Suprapubic skin (tissue), 4 donors: ENCODE data around the gene PFKM. TPM values are rescaled to one million over a fixed set of nuclear protein-coding genes. Genes with fewer than 3 reads are reported as not detected.

ENCODE experiments used
- DNase-seq, 2 donors: peaks; one replicate each; pipeline ENCODE4 v3.0.0-alpha.2; 2019; ENCODE audit warnings: low spot score in 2 of 2
- H3K27ac ChIP-seq: fragments of 200-600 bp; sonication (generic); one replicate; pipeline ENCODE4 v1.5.1; 2019
- H3K27me3 ChIP-seq: fragments of 200-600 bp; sonication (generic); one replicate; pipeline ENCODE4 v1.5.1; 2019
- H3K36me3 ChIP-seq: fragments of 200-600 bp; sonication (generic); one replicate; pipeline ENCODE4 v1.5.1; 2019
- H3K4me1 ChIP-seq: fragments of 200-600 bp; sonication (generic); one replicate; pipeline ENCODE4 v1.5.1; 2019
- H3K4me3 ChIP-seq: fragments of 200-600 bp; sonication (generic); one replicate; pipeline ENCODE4 v1.5.1; 2019; ENCODE audit warnings: mild to moderate bottlenecking
- H3K9me3 ChIP-seq: fragments of 200-600 bp; sonication (generic); one replicate; pipeline ENCODE4 v1.5.1; 2019
- CTCF ChIP-seq, 2 donors: fragments of 200-600 bp in 1 of 2; fragments of 450-650 bp in 1 of 2; sonication (generic) in 1 of 2; IDR thresholded peaks; one replicate each; pipeline ENCODE4 v1.5.1; 2016 to 2019; ENCODE audit warnings: antibody characterized with exemption in 2 of 2, mild to moderate bottlenecking in 1 of 2, moderate library complexity in 1 of 2
- EP300 ChIP-seq: sonication (generic); formaldehyde crosslinking; IDR thresholded peaks from one replicate; pipeline ENCODE4 v1.6.1; 2017; ENCODE audit warnings: antibody characterized with exemption
- POLR2A ChIP-seq, 2 donors: fragments of 450-650 bp; IDR thresholded peaks; one replicate each; pipeline ENCODE4 v1.6.1; 2017; ENCODE audit warnings: antibody characterized with exemption in 2 of 2, mild to moderate bottlenecking in 2 of 2, moderate library complexity in 2 of 2
- POLR2AphosphoS5 ChIP-seq, 3 donors: sonication (generic); formaldehyde crosslinking; IDR thresholded peaks; one replicate each; pipeline ENCODE4 v1.6.1; 2017; ENCODE audit warnings: antibody characterized with exemption in 3 of 3
- WGBS: methylation state at CpG from one replicate; pipeline ENCODE4 v1.1.5; 2018; 5-methylcytosine and 5-hydroxymethylcytosine counted together
- total RNA-seq, 4 donors: library from RNA; depleted of rRNA; stranded (reverse); fragments of >200 nt; gene quantifications; one replicate each; pipeline ENCODE4 v1.1.0, GENCODE V29; 2016

The PFKM gene
- total RNA-seq, 4 donors from 2014 or later, result 20.4 to 31.2 (median 27.7) TPM

- TF ChIP-seq POLR2AphosphoS5 (IDR thresholded peaks at IDR 0.05) (no peak), CTCF (IDR thresholded peaks at IDR 0.05) (peak; percentile 57 to 88)
- H3K4me3 ChIP-seq, result no peak overlapping the region
- DNase-seq, result no peak
- H3K9me3 ChIP-seq, result no peaks in the 10 kb centered on the region
- H3K27ac ChIP-seq, result no peak overlapping the region
- H3K4me1 ChIP-seq, result peaks cover 18% of the 10 kb centered on the region
- WGBS, result 36% methylated on average over 6 of the region's 6 CpGs
- peaks cover 18% of the 10 kb centered on the region for H3K27me3 ChIP-seq
- H3K36me3 ChIP-seq, result no peaks in the 10 kb centered on the region
Measured at GRCh38 chr12:48189331-48190125, 70.4 kb downstream of the PFKM start.

- H3K27ac ChIP-seq, result no peak overlapping the region
- H3K27me3 ChIP-seq, result peaks cover 3% of the 10 kb centered on the region
- no peaks in the 10 kb centered on the region for H3K36me3 ChIP-seq
- H3K4me3 ChIP-seq, result no peak overlapping the region
- H3K9me3 ChIP-seq, result no peaks in the 10 kb centered on the region
- H3K4me1 ChIP-seq, result peaks cover 8% of the 10 kb centered on the region
- DNase-seq, result no peak
- TF ChIP-seq POLR2AphosphoS5 (IDR thresholded peaks at IDR 0.05) (no peak), EP300 (no peak)
Measured at GRCh38 chr12:48191096-48191495, 71.9 kb downstream of the PFKM start.

- no peak overlapping the region for H3K27ac ChIP-seq
Measured at GRCh38 chr12:48192861-48193260, 73.7 kb downstream of the PFKM start.

GRCh38 chr12:48193623-48194022 lies 74.5 kb downstream of the PFKM start:
- Histone ChIP-seq H3K27me3 (no peaks in the 10 kb centered on the region), H3K27ac (no peak overlapping the region), H3K4me1 (peaks cover 16% of the 10 kb centered on the region), H3K4me3 (no peak overlapping the region), H3K36me3 (no peaks in the 10 kb centered on the region), H3K9me3 (no peaks in the 10 kb centered on the region)
- 58% methylated on average over 2 of the region's 2 CpGs for WGBS
- TF ChIP-seq POLR2AphosphoS5 (IDR thresholded peaks at IDR 0.05) (no peak), CTCF (IDR thresholded peaks at IDR 0.05) (no peak), EP300 (no peak), POLR2A (IDR thresholded peaks at IDR 0.05) (no peak)
- DNase-seq, result no peak

More at GRCh38 chr12:48192861-48193260, 73.7 kb downstream of the PFKM start:
- no peak for DNase-seq
- Histone ChIP-seq H3K9me3 (no peaks in the 10 kb centered on the region), H3K4me1 (peaks cover 15% of the 10 kb centered on the region), H3K4me3 (no peak overlapping the region), H3K27me3 (no peaks in the 10 kb centered on the region), H3K36me3 (no peaks in the 10 kb centered on the region)
- WGBS, result 66% methylated on average over 1 of the region's 1 CpG
- TF ChIP-seq POLR2AphosphoS5 (IDR thresholded peaks at IDR 0.05) (no peak), POLR2A (IDR thresholded peaks at IDR 0.05) (no peak), EP300 (no peak), CTCF (IDR thresholded peaks at IDR 0.05) (no peak)

- H3K4me3 ChIP-seq, result no peak overlapping the region
- no peak for TF ChIP-seq EP300
- TF ChIP-seq POLR2A (IDR thresholded peaks at IDR 0.05), result no peak
- no peak for TF ChIP-seq CTCF (IDR thresholded peaks at IDR 0.05)
- no peak for TF ChIP-seq POLR2AphosphoS5 (IDR thresholded peaks at IDR 0.05)
- no peaks in the 10 kb centered on the region for H3K36me3 ChIP-seq
- no peak overlapping the region for H3K27ac ChIP-seq
- 68% methylated on average over 1 of the region's 1 CpG for WGBS
- H3K9me3 ChIP-seq, result no peaks in the 10 kb centered on the region
- no peak for DNase-seq
- H3K4me1 ChIP-seq, result peaks cover 26% of the 10 kb centered on the region
- H3K27me3 ChIP-seq, result no peaks in the 10 kb centered on the region
Measured at GRCh38 chr12:48194799-48195201, 75.6 kb downstream of the PFKM start.

Other genes starting within 250 kb of the PFKM start
- 10 to 100 TPM; 36.7 to 47.9 (median 41.2) TPM for gene VDR, start 214.4 kb upstream of the PFKM start, total RNA-seq
- 10 to 100 TPM; 36.8 to 52.9 (median 46.5) TPM for gene TMEM106C, start 155.8 kb upstream of the PFKM start, total RNA-seq
- gene COL2A1, start 114.9 kb upstream of the PFKM start, total RNA-seq, result not detected
- gene SENP1, start 13.3 kb upstream of the PFKM start, total RNA-seq, result 10 to 100 TPM; 13.5 to 25.5 (median 20.0) TPM
- 10 to 100 TPM; 19.8 to 49.4 (median 23.6) TPM for gene ASB8, start 38.2 kb downstream of the PFKM start, total RNA-seq
- gene CCDC184, start 64.3 kb downstream of the PFKM start, total RNA-seq, result under 1 TPM; 0.19 to 0.83 (median 0.60) TPM
- gene OR10AD1, start 83.9 kb downstream of the PFKM start, total RNA-seq, result not detected
- gene ZNF641, start 231.6 kb downstream of the PFKM start, total RNA-seq, result 10 to 100 TPM; 10.2 to 15.4 (median 13.2) TPM